Neuronal stem cell (in vitro differentiated cells): ENCODE measurements around the gene MAMLD1.

Experiments
- DNase-seq: peaks from one replicate; pipeline ENCODE4 v3.0.0-alpha.2; 2013; ENCODE audit warnings: low spot score
- H2AFZ ChIP-seq: one replicate; pipeline ENCODE4 v1.6.1; 2013; ENCODE audit warnings: mild to moderate bottlenecking, low read length, inconsistent platforms
- H2AK5ac ChIP-seq: 2 replicates; pipeline ENCODE4 v1.6.1; 2013; ENCODE audit warnings: low read depth, mild to moderate bottlenecking, inconsistent platforms, low read length, moderate library complexity, mixed read lengths
- H2BK120ac ChIP-seq: 2 replicates; pipeline ENCODE4 v1.6.1; 2013; ENCODE audit warnings: low read depth, mild to moderate bottlenecking, inconsistent platforms, low read length, moderate library complexity, mixed read lengths
- H2BK12ac ChIP-seq: one replicate; pipeline ENCODE4 v1.6.1; 2013; ENCODE audit warnings: low read length, inconsistent platforms
- H2BK15ac ChIP-seq: 2 replicates; pipeline ENCODE4 v1.6.1; 2013; ENCODE audit warnings: mild to moderate bottlenecking, low read length, inconsistent platforms, mixed read lengths
- H2BK5ac ChIP-seq: one replicate; pipeline ENCODE4 v1.6.1; 2013; ENCODE audit warnings: inconsistent platforms, mild to moderate bottlenecking, low read length, moderate library complexity
- H3K14ac ChIP-seq: one replicate; pipeline ENCODE4 v1.6.1; 2013; ENCODE audit warnings: low read length, inconsistent platforms
- H3K18ac ChIP-seq: 2 replicates; pipeline ENCODE4 v1.6.1; 2013; ENCODE audit warnings: low read length, inconsistent platforms
- H3K23ac ChIP-seq: 2 replicates; pipeline ENCODE4 v1.6.1; 2013; ENCODE audit warnings: low read depth, mild to moderate bottlenecking, mixed read lengths, low read length, inconsistent platforms; ENCODE audit not compliant: poor library complexity
- H3K27ac ChIP-seq: replicated peaks from 3 replicates; pipeline ENCODE4 v1.5.1; 2013; ENCODE audit warnings: low read length, inconsistent platforms
- H3K27me3 ChIP-seq, 3 experiments: 2 replicates each; pipeline ENCODE4 v1.6.1; 2013; ENCODE audit warnings: low read length in 3 of 3, mild to moderate bottlenecking in 2 of 3, inconsistent platforms in 1 of 3, low read depth in 1 of 3, mixed read lengths in 1 of 3, moderate library complexity in 1 of 3; ENCODE audit not compliant: control insufficient read depth in 3 of 3, insufficient read depth in 3 of 3
- H3K36me3 ChIP-seq, 2 donors: replicated peaks in 1 of 2; 2 replicates each; pipeline ENCODE4 v1.6.1; 2013; ENCODE audit warnings: low read length in 2 of 2; ENCODE audit not compliant: control insufficient read depth in 2 of 2, insufficient read depth in 2 of 2
- H3K4ac ChIP-seq: 2 replicates; pipeline ENCODE4 v1.6.1; 2013; ENCODE audit warnings: inconsistent platforms, mild to moderate bottlenecking, low read length, moderate library complexity
- H3K4me1 ChIP-seq, 2 donors: 1 replicate in 1 of 2; 2 replicates in 1 of 2; pipeline ENCODE4 v1.6.1; 2013; ENCODE audit warnings: low read length in 2 of 2, low read depth in 1 of 2; ENCODE audit not compliant: control insufficient read depth in 2 of 2, insufficient read depth in 1 of 2
- H3K4me2 ChIP-seq: one replicate; pipeline ENCODE4 v1.6.1; 2013; ENCODE audit warnings: mild to moderate bottlenecking, low read length, inconsistent platforms; ENCODE audit not compliant: insufficient read depth, poor library complexity, severe bottlenecking
- H3K4me3 ChIP-seq, 2 donors: 2 replicates each; pipeline ENCODE4 v1.5.1; 2013; ENCODE audit warnings: low read length in 2 of 2, mild to moderate bottlenecking in 2 of 2, inconsistent platforms in 1 of 2, moderate library complexity in 1 of 2
- H3K79me1 ChIP-seq: one replicate; pipeline ENCODE4 v1.6.1; 2013; ENCODE audit warnings: low read depth, mild to moderate bottlenecking, inconsistent platforms, low read length, moderate library complexity
- H3K9ac ChIP-seq: one replicate; pipeline ENCODE4 v1.6.1; 2013; ENCODE audit warnings: mild to moderate bottlenecking, low read depth, low read length, inconsistent platforms; ENCODE audit not compliant: poor library complexity
- H3K9me3 ChIP-seq, 2 donors: replicated peaks in 1 of 2; 2 replicates each; pipeline versions ENCODE3 to v1.6.1; 2013; ENCODE audit warnings: low read length in 2 of 2, mild to moderate bottlenecking in 2 of 2, inconsistent platforms in 1 of 2, low read depth in 1 of 2, mixed read lengths in 1 of 2, moderate library complexity in 1 of 2; ENCODE audit not compliant: control insufficient read depth in 2 of 2, insufficient read depth in 1 of 2
- H4K8ac ChIP-seq: one replicate; pipeline ENCODE4 v1.6.1; 2013; ENCODE audit warnings: low read depth, mild to moderate bottlenecking, inconsistent platforms, low read length, moderate library complexity
- H4K91ac ChIP-seq: one replicate; pipeline ENCODE4 v1.6.1; 2013; ENCODE audit warnings: low read length, low read depth, mild to moderate bottlenecking, inconsistent platforms; ENCODE audit not compliant: poor library complexity
- WGBS, 2 donors: extraction: QIAGEN DNeasy Blood & Tissue Kit; methylation state at CpG; one replicate each; pipeline ENCODE4 v1.1.7; 2013; ENCODE audit warnings: missing lambda C conversion rate in 2 of 2, mixed read lengths in 1 of 2; ENCODE audit not compliant: insufficient read length in 2 of 2, insufficient replicate concordance in 1 of 2; ENCODE audit errors: extremely low coverage in 2 of 2; 5-methylcytosine and 5-hydroxymethylcytosine counted together

Gene MAMLD1

DNA sequence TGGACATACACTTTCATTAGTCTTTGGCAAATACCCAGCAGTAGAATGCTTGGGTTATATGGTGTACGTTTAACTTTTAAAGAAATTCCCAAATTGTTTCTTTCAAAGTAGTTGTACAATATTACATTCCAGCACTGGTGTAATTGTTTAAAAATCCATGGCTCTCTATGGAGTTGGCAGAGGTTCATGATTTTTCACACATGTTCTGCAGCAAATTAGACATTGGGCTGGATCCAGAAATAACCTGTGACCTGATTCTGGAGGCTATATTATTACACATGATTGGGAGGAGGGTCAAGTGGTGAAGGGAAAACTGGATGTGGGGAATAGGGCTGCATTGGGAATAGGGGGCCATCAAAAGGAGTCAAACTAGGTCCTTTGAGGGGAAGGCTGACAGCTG, 41.9 kb downstream of the MAMLD1 start:
- Histone ChIP-seq H2BK120ac (no peak overlapping the region), H3K27me3 (no peaks in the 10 kb centered on the region), H4K8ac (no peak overlapping the region), H3K9me3 (no peaks in the 10 kb centered on the region), H3K4me2 (no peak overlapping the region), H3K23ac (no peak overlapping the region), H4K91ac (no peak overlapping the region), H3K9ac (no peak overlapping the region), H3K18ac (no peak overlapping the region), H3K4me1 (no peaks in the 10 kb centered on the region), H2BK15ac (no peak overlapping the region), H3K4me3 (no peak overlapping the region), H3K27ac (no peak overlapping the region), H3K79me1 (no peaks in the 10 kb centered on the region), H2AFZ (no peak overlapping the region), H3K4ac (no peak overlapping the region), H2BK5ac (no peak overlapping the region), H3K14ac (no peak overlapping the region), H2AK5ac (no peak overlapping the region), H3K36me3 (no peaks in the 10 kb centered on the region), H2BK12ac (no peak overlapping the region)
- no CpG with 5 or more reads among the region's 1 CpG for WGBS, 2 donors
- no peak for DNase-seq

DNA sequence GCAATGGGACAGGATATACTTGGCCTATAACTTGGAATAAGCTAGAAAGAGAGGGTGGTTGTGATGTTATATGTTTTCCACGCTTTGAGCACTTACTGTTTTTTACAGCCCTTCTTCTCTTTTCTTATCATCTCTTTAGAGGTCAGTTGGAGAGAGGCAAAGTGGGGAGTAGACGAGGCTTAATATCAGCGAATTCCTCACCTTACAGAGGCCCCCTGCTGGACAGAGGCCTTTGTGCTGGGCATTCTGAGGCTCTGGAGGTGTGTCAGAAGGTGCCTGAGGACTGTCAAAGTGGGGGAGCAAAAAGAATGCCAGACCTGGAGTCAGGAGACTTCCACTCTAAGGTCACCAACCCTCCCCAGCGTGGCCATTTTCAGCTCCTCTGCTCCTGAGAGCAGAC, 42.5 kb downstream of the MAMLD1 start:
- Histone ChIP-seq H3K27me3 (no peaks in the 10 kb centered on the region), H3K27ac (no peak overlapping the region), H3K4me1 (no peaks in the 10 kb centered on the region), H3K18ac (no peak overlapping the region), H4K8ac (no peak overlapping the region), H2BK12ac (no peak overlapping the region), H3K23ac (no peak overlapping the region), H3K79me1 (no peaks in the 10 kb centered on the region), H4K91ac (no peak overlapping the region), H3K4me2 (no peak overlapping the region), H3K14ac (no peak overlapping the region), H2BK120ac (no peak overlapping the region), H2AFZ (no peak overlapping the region), H3K9ac (no peak overlapping the region), H2BK15ac (no peak overlapping the region), H3K4me3 (no peak overlapping the region), H3K36me3 (no peaks in the 10 kb centered on the region), H2AK5ac (no peak overlapping the region), H2BK5ac (no peak overlapping the region), H3K4ac (no peak overlapping the region), H3K9me3 (no peaks in the 10 kb centered on the region)
- DNase-seq: no peak
- WGBS, 2 donors: no CpG with 5 or more reads among the region's 4 CpGs

- Histone ChIP-seq H3K27ac (no peak overlapping the region), H2BK12ac (no peak overlapping the region), H2AK5ac (no peak overlapping the region), H3K36me3 (no peaks in the 10 kb centered on the region), H2BK15ac (no peak overlapping the region), H2AFZ (no peak overlapping the region), H3K4me1 (peaks cover 0 to 2% of the 10 kb centered on the region in 2 donors), H3K79me1 (no peaks in the 10 kb centered on the region), H3K4me2 (no peak overlapping the region), H3K18ac (no peak overlapping the region), H4K8ac (no peak overlapping the region), H3K9me3 (no peaks in the 10 kb centered on the region), H3K23ac (no peak overlapping the region), H3K14ac (no peak overlapping the region), H4K91ac (no peak overlapping the region), H3K4ac (no peak overlapping the region), H2BK120ac (no peak overlapping the region), H3K9ac (no peak overlapping the region), H3K4me3 (no peak overlapping the region), H2BK5ac (no peak overlapping the region), H3K27me3 (no peaks in the 10 kb centered on the region)
- DNase-seq: no peak
- no CpG with 5 or more reads among the region's 6 CpGs for WGBS, 2 donors
Observed at GRCh38 chrX:150406596-150406995, 43.5 kb downstream of the MAMLD1 start.

DNA sequence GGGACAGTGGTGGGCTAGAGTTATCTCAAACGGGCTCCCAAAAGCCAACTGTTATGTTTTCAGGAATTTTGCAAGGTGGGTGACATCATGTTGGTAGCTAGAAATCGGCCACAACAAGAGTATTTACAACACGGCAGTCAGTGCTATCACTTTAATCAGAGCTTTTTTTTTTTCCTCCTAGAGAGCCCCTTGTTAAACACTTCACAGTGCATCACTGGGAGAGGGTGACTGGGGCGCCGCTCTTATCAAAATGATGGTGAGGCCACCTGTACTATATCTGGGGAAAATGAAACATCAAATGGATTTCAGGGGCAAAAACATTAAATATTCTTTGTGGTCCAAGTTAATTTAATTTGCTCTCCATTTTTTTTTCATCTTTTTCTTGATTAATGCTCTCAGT, 44.9 kb downstream of the MAMLD1 start:
- Histone ChIP-seq H2AFZ (no peak overlapping the region), H4K8ac (no peak overlapping the region), H2BK12ac (no peak overlapping the region), H2AK5ac (no peak overlapping the region), H3K27ac (no peak overlapping the region), H3K9ac (no peak overlapping the region), H4K91ac (no peak overlapping the region), H3K14ac (no peak overlapping the region), H3K27me3 (no peaks in the 10 kb centered on the region), H3K23ac (no peak overlapping the region), H2BK120ac (no peak overlapping the region), H2BK15ac (no peak overlapping the region), H3K4me3 (no peak overlapping the region), H3K18ac (no peak overlapping the region), H3K36me3 (no peaks in the 10 kb centered on the region), H3K9me3 (no peaks in the 10 kb centered on the region), H3K4me2 (no peak overlapping the region), H3K79me1 (no peaks in the 10 kb centered on the region), H3K4me1 (peaks cover 0 to 2% of the 10 kb centered on the region in 2 donors), H3K4ac (no peak overlapping the region), H2BK5ac (no peak overlapping the region)
- no CpG with 5 or more reads among the region's 5 CpGs for WGBS, 2 donors
- DNase-seq: no peak
